HG02623 (cell line): ENCODE results near the gene DNAH8.

ENCODE experiments used
- ATAC-seq: cut with Tn5 transposase; IDR thresholded peaks from one replicate; pipeline ENCODE4 v1.9.1; 2021; ENCODE audit warnings: moderate library complexity; ENCODE audit not compliant: unreplicated experiment

DNAH8 gene

DNA sequence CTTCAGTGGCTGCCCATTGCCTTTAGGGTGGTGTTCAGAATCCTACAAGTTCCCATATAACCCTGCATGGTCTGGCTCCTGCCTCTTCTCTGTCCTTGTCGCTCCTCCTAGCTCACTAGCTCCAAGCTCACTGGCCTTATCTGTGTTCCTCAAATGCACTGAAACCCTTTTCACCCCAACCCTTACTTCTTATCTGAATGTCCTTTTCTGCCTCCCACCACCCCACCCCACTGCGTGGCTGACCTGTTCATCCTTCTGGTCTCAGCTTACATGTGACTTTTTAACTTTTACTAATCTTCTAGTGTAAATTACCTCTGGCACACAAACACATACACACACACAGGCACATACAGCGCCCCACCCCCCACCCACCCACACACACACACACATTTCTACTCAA lies 292.5 kb downstream of the DNAH8 start:
- ATAC-seq = no peak

GRCh38 chr6:39008737-39009136 lies 293.6 kb downstream of the DNAH8 start:
- ATAC-seq = no peak

DNA sequence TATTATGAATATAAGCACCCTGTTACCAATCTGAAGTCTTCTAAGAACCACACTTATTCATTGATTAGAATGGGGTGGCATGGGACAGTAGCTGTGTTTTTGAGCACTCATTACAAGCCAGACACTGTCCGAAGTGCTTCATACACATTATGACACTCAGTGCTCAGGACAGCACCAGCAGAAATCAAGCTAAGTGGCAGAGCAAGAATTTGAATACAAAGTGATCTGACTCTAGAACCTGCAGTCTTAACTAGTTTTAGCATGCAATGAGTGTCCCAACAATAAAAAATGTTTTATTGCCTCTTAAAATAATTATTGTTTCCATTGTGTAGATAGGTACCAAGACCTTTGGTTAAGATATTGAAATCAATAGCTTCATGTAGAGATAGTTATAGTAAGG lies 294.4 kb downstream of the DNAH8 start:
- ATAC-seq = no peak

DNA sequence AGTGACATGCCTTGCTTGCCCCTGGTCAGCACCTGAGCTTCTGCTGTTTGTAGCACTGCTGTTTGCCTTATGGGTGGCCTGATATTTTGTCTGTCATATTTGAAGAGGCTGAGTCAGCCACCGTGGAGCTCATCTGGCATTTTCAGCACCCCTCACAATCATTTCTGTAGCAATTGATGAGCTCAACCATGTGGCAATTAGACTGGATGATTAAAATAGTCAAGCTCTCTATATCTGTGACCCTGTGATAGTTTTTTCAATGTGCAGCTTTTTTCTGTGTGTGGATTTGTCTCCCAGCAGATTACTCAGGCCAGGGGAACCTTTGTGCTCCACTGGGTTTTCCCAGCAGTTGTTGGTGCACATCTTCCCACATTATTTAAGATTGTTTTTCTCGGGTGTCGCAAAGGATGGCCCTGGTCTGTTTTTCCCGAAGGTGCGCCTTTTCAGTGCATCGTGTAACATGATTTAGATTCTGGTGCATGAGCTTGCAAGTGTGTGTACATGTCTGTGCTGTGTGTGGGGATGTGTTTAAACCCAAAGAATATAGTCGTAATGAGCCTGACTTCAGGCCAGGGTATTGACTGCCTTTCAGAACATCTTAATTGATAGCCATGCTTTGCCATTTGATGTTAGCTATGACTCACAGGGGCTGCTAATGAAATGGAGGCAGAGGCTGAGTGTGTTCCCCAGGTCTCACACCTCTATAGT lies 301.9 kb downstream of the DNAH8 start:
- no peak for ATAC-seq

- ATAC-seq = no peak
Measured at GRCh38 chr6:39017547-39017880, 302.4 kb downstream of the DNAH8 start.

DNA sequence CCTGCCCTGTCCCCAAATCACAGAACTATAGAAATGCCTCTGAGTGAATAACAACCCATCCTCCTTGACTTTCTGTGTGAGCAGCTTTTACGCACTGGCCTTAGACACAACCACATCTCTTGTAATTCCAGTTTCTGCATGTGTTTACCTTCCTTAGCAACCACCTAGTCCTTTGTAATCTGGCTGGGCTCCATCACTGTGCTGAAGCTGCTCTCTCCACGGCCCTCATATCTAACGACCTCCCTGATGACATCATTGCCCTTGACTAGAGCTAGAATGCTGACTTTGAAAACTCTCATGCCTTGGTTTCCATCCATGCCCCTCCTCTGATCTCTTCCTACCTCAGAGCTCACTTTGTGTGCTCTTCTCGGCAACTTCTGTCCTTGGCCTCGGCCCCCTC lies 303.0 kb downstream of the DNAH8 start:
- ATAC-seq = no peak

DNA sequence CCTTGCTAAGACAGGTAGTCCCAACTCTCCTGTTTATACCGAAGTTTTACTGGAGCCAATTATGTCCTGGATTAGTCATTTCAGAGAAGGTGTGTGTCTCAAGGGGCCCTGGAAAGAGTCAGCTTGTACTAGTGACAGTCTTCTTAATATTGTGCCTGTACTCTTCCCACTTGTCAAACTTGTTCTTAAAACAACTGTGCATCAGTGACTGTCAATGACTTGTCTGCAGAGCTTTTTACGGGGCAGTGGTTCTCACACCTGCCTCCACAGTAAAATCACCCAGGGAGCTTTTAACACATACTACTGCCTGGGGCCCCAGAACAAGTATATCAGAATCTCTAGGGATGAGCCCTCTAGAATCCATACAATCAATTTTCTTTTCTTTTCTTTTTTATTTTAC lies 305.0 kb downstream of the DNAH8 start:
- no peak for ATAC-seq

GRCh38 chr6:39021041-39021440 lies 305.9 kb downstream of the DNAH8 start:
- ATAC-seq = no peak

GRCh38 chr6:39021779-39022178 lies 306.7 kb downstream of the DNAH8 start:
- no peak for ATAC-seq

- ATAC-seq = no peak
Measured at GRCh38 chr6:39026175-39026574, 311.1 kb downstream of the DNAH8 start.

DNA sequence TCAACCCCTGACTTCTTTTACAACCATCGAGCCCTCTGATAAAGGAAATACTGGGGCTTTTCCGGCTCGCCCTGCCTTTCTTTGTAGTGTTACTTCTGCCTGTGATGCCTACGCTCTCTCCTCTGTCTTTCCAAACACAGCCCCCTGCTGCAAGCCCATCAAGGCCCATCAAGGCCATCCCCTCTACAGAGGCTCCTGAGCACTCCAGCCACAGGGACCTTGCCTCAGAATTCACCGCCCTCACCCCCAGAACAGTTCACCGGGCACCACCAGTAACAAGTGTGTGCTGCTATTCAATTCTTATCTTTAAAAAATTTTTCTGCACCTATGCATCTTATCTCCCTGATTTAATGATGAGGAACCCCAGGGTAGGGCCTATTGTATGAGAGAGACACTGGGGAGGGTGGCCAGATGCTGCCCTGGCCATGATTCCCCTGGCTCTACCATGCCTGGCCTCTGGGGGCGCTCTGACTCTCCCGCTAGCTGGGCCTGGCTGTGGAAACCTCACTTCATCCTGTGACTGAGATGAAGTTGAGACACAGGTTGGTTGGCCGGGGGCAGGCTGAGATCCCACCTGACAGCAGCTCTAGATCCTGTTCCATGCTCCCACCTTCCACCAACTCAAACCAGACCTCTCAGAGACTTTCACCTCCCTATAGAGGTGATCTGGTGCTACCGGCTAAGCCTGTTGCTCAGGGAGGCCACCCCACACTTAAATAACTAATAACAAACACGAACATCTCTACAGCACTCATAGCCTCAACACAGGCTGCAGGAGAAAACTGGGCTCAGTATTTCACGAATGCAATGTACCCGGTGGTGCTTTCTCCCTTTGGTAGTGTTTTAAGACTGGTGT lies 314.3 kb downstream of the DNAH8 start:
- ATAC-seq = peak; percentile 48

GRCh38 chr6:39035681-39036080 lies 320.6 kb downstream of the DNAH8 start:
- ATAC-seq = no peak

- no peak for ATAC-seq
Measured at GRCh38 chr6:39037082-39037508, 322.0 kb downstream of the DNAH8 start.

DNA sequence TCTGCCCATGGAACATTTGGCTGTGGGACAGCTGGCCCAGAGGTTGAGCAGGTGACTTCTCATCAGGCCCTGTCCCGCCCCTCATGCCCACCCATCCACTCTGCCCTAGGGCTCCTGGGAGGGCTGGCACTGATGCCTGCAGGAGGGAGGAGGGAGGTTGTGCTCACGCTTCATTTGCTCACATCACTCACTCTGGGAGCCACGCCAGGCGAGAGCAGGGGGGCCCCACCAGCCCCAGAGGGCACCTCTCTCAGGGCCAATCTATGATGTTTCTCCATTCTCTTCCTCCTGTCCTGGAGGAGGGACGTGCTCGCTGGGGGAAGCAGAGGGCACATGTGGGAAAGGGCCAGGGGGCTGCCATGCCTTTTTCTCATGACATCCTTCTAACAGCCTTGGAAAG lies 322.6 kb downstream of the DNAH8 start:
- ATAC-seq = no peak

GRCh38 chr6:39040080-39040673 lies 325.1 kb downstream of the DNAH8 start:
- ATAC-seq = no peak

- ATAC-seq = no peak
Measured at GRCh38 chr6:39041072-39041471, 326.0 kb downstream of the DNAH8 start.

DNA sequence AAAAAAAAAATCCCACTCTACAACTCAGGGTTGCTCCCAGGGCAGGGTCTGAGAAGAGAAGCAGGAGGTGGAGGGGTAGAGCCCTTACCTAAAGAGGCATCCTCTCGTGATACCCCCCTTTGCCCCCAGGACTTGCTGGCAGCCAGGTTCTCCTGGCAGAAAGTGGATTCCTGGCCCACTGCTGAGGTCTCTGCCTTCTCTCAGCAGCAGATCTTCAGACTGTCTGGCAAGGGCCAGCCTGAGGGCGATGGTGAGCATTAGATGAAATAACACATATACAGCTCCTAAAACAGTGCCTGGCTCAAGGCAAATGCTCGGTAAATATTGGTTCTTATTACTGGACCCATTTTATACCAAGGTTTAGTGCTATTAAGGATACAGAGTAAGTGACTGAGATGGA lies 328.7 kb downstream of the DNAH8 start:
- ATAC-seq = no peak

GRCh38 chr6:39044181-39044580 lies 329.1 kb downstream of the DNAH8 start:
- no peak for ATAC-seq

DNA sequence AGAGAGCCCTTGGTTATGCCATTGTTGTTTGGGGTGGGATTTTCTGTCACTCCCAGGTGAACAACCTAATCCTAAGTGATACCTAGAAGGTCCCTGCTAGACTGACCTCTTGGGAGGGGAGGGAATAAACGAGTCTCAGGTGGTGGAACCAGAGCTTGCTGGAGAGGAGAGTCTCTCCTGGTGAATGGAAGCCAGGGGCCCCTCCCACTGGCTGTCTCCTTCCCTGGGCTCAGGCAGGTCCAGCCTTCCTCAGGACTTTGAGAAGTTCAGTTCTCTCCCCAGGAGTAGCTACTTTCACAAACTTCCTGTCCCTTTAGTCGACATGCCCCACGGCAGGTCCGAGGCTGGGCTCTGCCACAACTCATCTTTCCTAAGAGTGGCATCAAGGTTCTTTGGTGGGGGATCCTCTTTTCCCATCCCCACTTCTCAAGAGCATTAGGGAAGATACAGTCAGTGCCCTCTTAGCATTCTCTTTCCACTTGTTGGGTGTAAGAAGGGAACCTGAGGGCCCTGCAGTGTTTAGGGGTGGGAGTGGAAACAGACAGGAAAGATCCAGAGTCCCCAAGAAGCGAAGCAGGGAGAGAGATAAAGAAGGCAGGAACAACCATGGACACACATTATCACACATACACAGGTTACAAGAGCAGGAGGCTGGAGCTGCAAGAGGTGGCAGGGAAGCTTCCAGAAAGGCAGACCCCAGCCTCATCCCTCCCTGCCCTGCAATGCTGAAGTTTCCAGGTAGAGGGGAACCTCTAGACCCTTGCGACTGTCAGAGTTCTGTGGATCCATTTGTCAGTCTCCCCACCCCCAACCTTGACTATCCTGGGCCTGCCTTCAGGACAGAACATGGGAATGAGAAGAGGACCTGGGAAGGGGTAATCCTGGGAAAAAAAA lies 332.6 kb downstream of the DNAH8 start:
- no peak for ATAC-seq

- ATAC-seq = no peak
Measured at GRCh38 chr6:39048481-39049399, 333.6 kb downstream of the DNAH8 start, which contains the start of gene GLP1R. Gene GLP1R, plus strand, starts transcription at chr6:39048781. Its CDS starts 60 bp downstream, at chr6:39048841.
